A172 (cell line): ENCODE data around the gene ERCC1. TPM values are rescaled to one million over a fixed set of nuclear protein-coding genes. Genes with fewer than 3 reads are reported as not detected.
A peak's percentile ranks its signal among the peaks of the same experiment; 100 is the strongest.

Source experiments
- DNase-seq: peaks from one replicate; pipeline ENCODE4 v3.0.0-alpha.2; 2015; ENCODE audit warnings: low spot score
- total RNA-seq: library from RNA; depleted of rRNA; stranded (reverse); fragments of >200 nt; shearing (Covaris generic); gene quantifications from 2 replicates; pipeline ENCODE4 v1.2.3, GENCODE V29; 2014; rRNA removed

The ERCC1 gene
- 45.5 and 60.2 TPM in 2 replicates for total RNA-seq

- DNase-seq = peak; percentile 88
Observed at GRCh38 chr19:45423589-45424190, at the start of gene ERCC1. TSS of gene ERCC1 (minus strand) at chr19:45423917. CDS start at chr19:45423374, 543 bp downstream.

- no peak for DNase-seq
Observed at GRCh38 chr19:45473367-45473681, 49.6 kb upstream of the ERCC1 start.

- no peak for DNase-seq
Observed at GRCh38 chr19:45472563-45473366, 49.0 kb upstream of the ERCC1 start.

GRCh38 chr19:45471931-45472562, 48.3 kb upstream of the ERCC1 start:
- no peak for DNase-seq

GRCh38 chr19:45471111-45471930, 47.6 kb upstream of the ERCC1 start:
- DNase-seq = no peak

GRCh38 chr19:45470762-45471081, 47.0 kb upstream of the ERCC1 start:
- DNase-seq = no peak

- DNase-seq = peak; percentile 13
Observed at GRCh38 chr19:45469945-45470761, 46.4 kb upstream of the ERCC1 start.

- peak; percentile 72 for DNase-seq
Observed at GRCh38 chr19:45469132-45469944, 45.6 kb upstream of the ERCC1 start.

GRCh38 chr19:45468803-45469131, 45.0 kb upstream of the ERCC1 start:
- DNase-seq = no peak

GRCh38 chr19:45468159-45468651, 44.5 kb upstream of the ERCC1 start:
- DNase-seq = no peak

GRCh38 chr19:45467456-45468158, 43.9 kb upstream of the ERCC1 start, which contains the start of gene FOSB:
TSS of gene FOSB (plus strand) at chr19:45467996. CDS start at chr19:45468587, 591 bp downstream.
- peak; percentile 77 for DNase-seq

- DNase-seq = no peak
Observed at GRCh38 chr19:45467115-45467455, 43.4 kb upstream of the ERCC1 start.

GRCh38 chr19:45464852-45465441, 41.2 kb upstream of the ERCC1 start:
- DNase-seq = no peak

- no peak for DNase-seq
Observed at GRCh38 chr19:45464274-45464673, 40.6 kb upstream of the ERCC1 start.

GRCh38 chr19:45463241-45463640, 39.5 kb upstream of the ERCC1 start:
- no peak for DNase-seq

GRCh38 chr19:45462174-45462573, 38.5 kb upstream of the ERCC1 start:
- DNase-seq = no peak

- no peak for DNase-seq
Observed at GRCh38 chr19:45460807-45461347, 37.2 kb upstream of the ERCC1 start.

GRCh38 chr19:45457776-45458175, 34.1 kb upstream of the ERCC1 start:
- no peak for DNase-seq

- no peak for DNase-seq
Observed at GRCh38 chr19:45456500-45456815, 32.7 kb upstream of the ERCC1 start.
